OCI-LY1 (cell line): ENCODE measurements around the gene TULP4.
"Not testable (repeated sequence)": the region's sequence is repeated elsewhere in the genome, so short reads cannot be mapped to it uniquely, and the experiment has no call there.

Experiments
- H2AFZ ChIP-seq: fragments of 200-600 bp; sonication (generic), shearing (Covaris generic); 2 replicates; pipeline ENCODE4 v1.6.0; 2014; ENCODE audit warnings: antibody characterized with exemption, mild to moderate bottlenecking, low read length
- H3F3A ChIP-seq: fragments of 200-600 bp; sonication (generic), shearing (Covaris generic); 2 replicates; pipeline ENCODE4 v1.6.0; 2014; ENCODE audit warnings: mild to moderate bottlenecking, antibody characterized with exemption, low read length, moderate library complexity; ENCODE audit not compliant: insufficient read depth
- H3K27ac ChIP-seq: fragments of 200-600 bp; sonication (generic); 2 replicates; pipeline ENCODE4 v1.5.1; 2014; ENCODE audit warnings: low read length, mixed run types, mild to moderate bottlenecking, low read depth; ENCODE audit not compliant: poor library complexity, severe bottlenecking
- H3K27me3 ChIP-seq: fragments of 200-600 bp; sonication (generic); 2 replicates; pipeline ENCODE4 v1.6.0; 2014; ENCODE audit warnings: antibody characterized with exemption, mild to moderate bottlenecking, low read length, moderate library complexity; ENCODE audit not compliant: insufficient read depth
- H3K36me3 ChIP-seq: fragments of 200-600 bp; sonication (generic); 2 replicates; pipeline ENCODE4 v1.6.1; 2014; ENCODE audit warnings: mild to moderate bottlenecking, antibody characterized with exemption, low read length, moderate library complexity, mixed read lengths; ENCODE audit not compliant: insufficient read depth
- H3K4me1 ChIP-seq: fragments of 200-600 bp; sonication (generic); 2 replicates; pipeline ENCODE4 v1.5.1; 2014; ENCODE audit warnings: mild to moderate bottlenecking, low read length, moderate library complexity; ENCODE audit not compliant: insufficient read depth, severe bottlenecking
- H3K4me2 ChIP-seq: fragments of 200-600 bp; sonication (generic), shearing (Covaris generic); 2 replicates; pipeline ENCODE4 v1.6.1; 2014; ENCODE audit warnings: low read length
- H3K4me3 ChIP-seq: fragments of 200-600 bp; sonication (generic); 2 replicates; pipeline ENCODE4 v1.5.1; 2014; ENCODE audit warnings: low read length, low read depth, mild to moderate bottlenecking, mixed read lengths; ENCODE audit not compliant: poor library complexity, severe bottlenecking
- H3K79me2 ChIP-seq: fragments of 200-600 bp; shearing (Covaris generic); 2 replicates; pipeline ENCODE4 v1.6.1; 2016; ENCODE audit warnings: mixed run types, low read length, mixed read lengths; ENCODE audit not compliant: insufficient read depth
- H3K9ac ChIP-seq: fragments of 200-600 bp; sonication (generic), shearing (Covaris generic); 2 replicates; pipeline ENCODE4 v1.6.1; 2014; ENCODE audit warnings: mild to moderate bottlenecking, low read length, mixed read lengths
- H3K9me2 ChIP-seq: fragments of 200-600 bp; sonication (generic), shearing (Covaris generic); 2 replicates; pipeline ENCODE4 v1.6.1; 2014; ENCODE audit warnings: low read depth, mild to moderate bottlenecking, low read length, mixed read lengths
- H3K9me3 ChIP-seq: fragments of 200-600 bp; shearing (Covaris generic); 2 replicates; pipeline ENCODE4 v1.6.1; 2014; ENCODE audit warnings: low read length, mixed read lengths
- H4K20me1 ChIP-seq: fragments of 200-600 bp; sonication (generic), shearing (Covaris generic); 2 replicates; pipeline ENCODE4 v1.6.0; 2016; ENCODE audit warnings: mild to moderate bottlenecking, low read length; ENCODE audit not compliant: insufficient read depth
- CTCF ChIP-seq: fragments of 200-600 bp; sonication (generic), shearing (Covaris generic); IDR thresholded peaks from 2 replicates; pipeline ENCODE4 v1.5.1; 2017; ENCODE audit warnings: mild to moderate bottlenecking, antibody characterized with exemption, low read length, moderate library complexity, mixed read lengths
- EZH2 ChIP-seq: fragments of 200-600 bp; sonication (generic), shearing (Covaris generic); IDR thresholded peaks from 2 replicates; pipeline ENCODE4 v1.8.0; 2017; ENCODE audit warnings: borderline replicate concordance, mixed run types, mild to moderate bottlenecking, antibody characterized with exemption, low read length, moderate library complexity, mixed read lengths

The TULP4 gene

DNA sequence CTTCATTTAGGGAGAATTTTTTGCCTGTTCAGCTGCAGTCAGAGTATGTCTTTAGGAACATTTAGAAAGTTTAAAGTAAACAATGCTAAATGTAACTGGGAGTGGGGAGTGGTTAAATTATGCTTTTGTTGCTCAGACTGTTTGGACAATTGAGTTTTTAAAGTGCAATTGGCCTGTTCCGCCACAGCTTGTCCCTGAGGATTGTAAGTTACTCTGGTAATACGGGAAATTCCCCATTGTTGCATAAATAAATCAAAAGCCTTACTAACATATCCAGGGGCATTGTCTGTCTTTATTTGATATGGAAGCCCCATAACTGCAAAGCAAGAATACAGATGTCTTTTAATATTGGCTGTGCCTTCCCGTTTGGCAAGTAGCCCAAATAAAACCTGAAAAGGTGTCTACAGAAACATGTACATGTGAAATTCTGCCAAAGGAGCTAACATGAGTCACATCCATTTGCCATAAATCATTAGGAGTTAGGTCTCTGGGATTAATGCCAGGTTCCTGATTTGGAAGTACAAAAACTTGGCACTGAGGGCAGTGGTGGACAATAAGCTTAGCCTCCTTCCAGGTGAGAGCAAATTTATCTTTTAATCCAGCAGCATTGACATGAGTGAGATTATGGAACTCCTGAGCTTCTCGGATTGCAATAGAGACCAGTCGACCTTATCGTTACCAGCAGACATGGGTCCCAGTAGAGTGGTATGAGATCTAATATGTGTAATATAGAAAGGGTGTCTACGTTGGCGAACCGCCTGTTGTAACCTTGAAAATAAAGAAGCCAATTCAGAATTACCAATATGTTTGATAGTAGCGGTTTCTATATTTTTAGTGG lies 11.7 kb upstream of the TULP4 start:
- Histone ChIP-seq H3K4me1 (peaks cover 19% of the 10 kb centered on the region), H3K36me3 (peaks cover 51% of the 10 kb centered on the region)
- not testable (repeated sequence) for H3K9me2 ChIP-seq, H3F3A ChIP-seq, H3K9ac ChIP-seq, H3K79me2 ChIP-seq, H3K9me3 ChIP-seq, H3K27ac ChIP-seq, H3K4me2 ChIP-seq, H3K4me3 ChIP-seq, H3K27me3 ChIP-seq, H2AFZ ChIP-seq, H4K20me1 ChIP-seq

DNA sequence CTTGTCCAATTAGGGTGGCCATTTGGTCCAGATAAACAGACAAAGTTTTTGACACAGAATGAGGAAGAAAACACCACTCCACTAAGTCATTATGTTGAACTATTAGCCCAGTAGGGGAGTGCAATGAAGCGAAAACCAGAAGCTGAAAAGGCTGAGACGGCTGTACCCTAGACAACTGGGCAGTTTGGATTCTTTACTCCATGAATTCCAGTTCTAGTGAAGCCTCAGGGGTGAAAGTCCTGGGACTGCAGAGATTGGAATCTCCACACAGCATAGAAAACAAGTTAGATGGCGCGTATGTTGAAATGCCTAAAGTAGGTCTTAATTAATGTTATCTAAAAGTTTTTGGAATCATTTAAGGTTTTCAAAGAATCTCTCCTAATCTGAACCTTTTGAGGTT lies 10.7 kb upstream of the TULP4 start:
- H3K4me1 ChIP-seq, result peaks cover 19% of the 10 kb centered on the region

DNA sequence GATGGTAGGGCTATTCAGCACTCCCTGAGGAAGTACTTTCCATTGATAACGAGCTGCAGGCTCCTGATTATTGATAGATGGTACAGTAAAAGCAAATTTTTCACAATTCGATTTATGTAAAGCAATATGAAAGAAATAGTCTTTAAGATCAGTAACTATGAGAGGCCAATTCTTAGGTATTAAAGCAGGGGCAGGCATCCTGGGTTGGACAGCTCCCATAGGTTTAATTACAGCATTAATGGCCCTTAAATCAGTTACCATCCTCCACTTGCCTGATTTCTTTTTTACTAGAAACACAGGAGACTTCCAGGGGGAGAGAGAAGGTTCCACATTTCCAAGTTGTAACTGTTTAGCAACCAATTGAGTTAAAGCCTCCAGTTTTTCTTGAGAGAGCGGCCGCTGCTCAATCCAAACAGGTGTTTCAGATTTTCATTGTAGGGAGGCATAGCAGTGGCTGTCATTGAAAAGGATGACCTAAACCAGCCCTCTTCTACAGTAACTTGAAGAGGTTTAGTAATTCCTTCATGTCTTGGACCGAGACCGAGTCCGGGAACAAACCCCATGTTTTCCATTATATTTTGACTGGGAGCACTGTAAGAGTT lies 10.0 kb upstream of the TULP4 start:
- H3F3A ChIP-seq, H3K9me3 ChIP-seq, H2AFZ ChIP-seq, H3K9ac ChIP-seq, H3K27me3 ChIP-seq, H3K4me3 ChIP-seq, H4K20me1 ChIP-seq, H3K27ac ChIP-seq, H3K9me2 ChIP-seq, H3K79me2 ChIP-seq, H3K4me2 ChIP-seq: not testable (repeated sequence)
- peaks cover 43% of the 10 kb centered on the region for H3K36me3 ChIP-seq
- peaks cover 19% of the 10 kb centered on the region for H3K4me1 ChIP-seq

More for the DNA sequence above, 10.7 kb upstream of the TULP4 start:
- not testable (repeated sequence) for H3K9me3 ChIP-seq, H3F3A ChIP-seq, H3K79me2 ChIP-seq, H3K4me2 ChIP-seq, H3K27me3 ChIP-seq, H3K9me2 ChIP-seq, H3K4me3 ChIP-seq, H2AFZ ChIP-seq, H4K20me1 ChIP-seq, H3K9ac ChIP-seq
- Histone ChIP-seq H3K36me3 (peaks cover 46% of the 10 kb centered on the region), H3K27ac (peak overlapping the region; percentile 17)

DNA sequence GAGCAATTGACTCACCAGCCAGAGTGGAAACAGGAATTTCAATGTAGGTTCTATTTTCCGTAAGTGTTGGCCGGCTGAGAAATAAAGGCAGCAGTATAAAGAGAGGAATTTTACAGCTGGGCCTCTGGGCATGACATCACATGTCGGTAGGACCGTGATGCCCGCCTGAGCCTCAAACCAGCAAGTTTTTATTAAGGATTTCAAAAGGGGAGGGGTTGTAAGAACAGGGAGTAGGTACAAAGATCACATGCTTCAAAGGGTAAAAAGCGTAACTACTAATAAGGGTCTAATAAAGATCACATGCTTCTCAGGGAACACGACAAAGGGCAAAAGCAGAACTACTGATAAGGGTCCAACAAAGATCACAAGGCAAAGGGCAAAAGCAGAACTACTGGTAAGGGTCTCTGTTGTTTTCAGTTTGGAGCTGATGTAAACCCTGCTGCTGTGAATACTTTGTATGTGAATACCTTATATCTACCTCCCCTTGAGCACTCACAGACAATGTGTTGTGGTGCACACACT lies 9.0 kb upstream of the TULP4 start:
- Histone ChIP-seq H3K9me2 (no peaks in the 10 kb centered on the region), H3K27ac (peak overlapping the region; percentile 10), H3K9ac (no peak overlapping the region), H3K79me2 (peaks cover 3% of the 10 kb centered on the region; the same call in 1 of the 2 replicates), H2AFZ (no peak overlapping the region), H3K27me3 (no peaks in the 10 kb centered on the region), H3K9me3 (no peaks in the 10 kb centered on the region), H3K4me2 (no peak overlapping the region), H3F3A (no peaks in the 10 kb centered on the region), H3K4me3 (no peak overlapping the region), H3K36me3 (peaks cover 41% of the 10 kb centered on the region), H4K20me1 (no peaks in the 10 kb centered on the region), H3K4me1 (peaks cover 19% of the 10 kb centered on the region)
- TF ChIP-seq EZH2 (no peak), CTCF (no peak)
